Measurements from ENCODE around the gene SPAG17.

Gene SPAG17

GRCh38 chr1:118186026-118186425 is 998 bp upstream of the SPAG17 start:
- H3K4me3 ChIP-seq (ENCODE audit: low read depth, low read length): no peak overlapping the region
- no peaks in the 10 kb centered on the region for H3K36me3 ChIP-seq
- no peaks in the 10 kb centered on the region for H3K4me1 ChIP-seq
- no peaks in the 10 kb centered on the region for H3K27me3 ChIP-seq
- TF ChIP-seq, protein P1, sequence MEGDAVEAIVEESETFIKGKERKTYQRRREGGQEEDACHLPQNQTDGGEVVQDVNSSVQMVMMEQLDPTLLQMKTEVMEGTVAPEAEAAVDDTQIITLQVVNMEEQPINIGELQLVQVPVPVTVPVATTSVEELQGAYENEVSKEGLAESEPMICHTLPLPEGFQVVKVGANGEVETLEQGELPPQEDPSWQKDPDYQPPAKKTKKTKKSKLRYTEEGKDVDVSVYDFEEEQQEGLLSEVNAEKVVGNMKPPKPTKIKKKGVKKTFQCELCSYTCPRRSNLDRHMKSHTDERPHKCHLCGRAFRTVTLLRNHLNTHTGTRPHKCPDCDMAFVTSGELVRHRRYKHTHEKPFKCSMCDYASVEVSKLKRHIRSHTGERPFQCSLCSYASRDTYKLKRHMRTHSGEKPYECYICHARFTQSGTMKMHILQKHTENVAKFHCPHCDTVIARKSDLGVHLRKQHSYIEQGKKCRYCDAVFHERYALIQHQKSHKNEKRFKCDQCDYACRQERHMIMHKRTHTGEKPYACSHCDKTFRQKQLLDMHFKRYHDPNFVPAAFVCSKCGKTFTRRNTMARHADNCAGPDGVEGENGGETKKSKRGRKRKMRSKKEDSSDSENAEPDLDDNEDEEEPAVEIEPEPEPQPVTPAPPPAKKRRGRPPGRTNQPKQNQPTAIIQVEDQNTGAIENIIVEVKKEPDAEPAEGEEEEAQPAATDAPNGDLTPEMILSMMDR (IDR thresholded peaks at IDR 0.05; ENCODE audit: low read depth, low read length): no peak
- H3K9me3 ChIP-seq: no peaks in the 10 kb centered on the region
- DNase-seq: no peak

- TF ChIP-seq, protein P1 (IDR thresholded peaks at IDR 0.05; ENCODE audit: low read depth, low read length): no peak
- Histone ChIP-seq H3K36me3 (no peaks in the 10 kb centered on the region), H3K27me3 (no peaks in the 10 kb centered on the region), H3K9me3 (no peaks in the 10 kb centered on the region), H3K4me3 (ENCODE audit: low read depth, low read length) (peak overlapping the region; percentile 61), H3K4me1 (no peaks in the 10 kb centered on the region)
- no peak for DNase-seq
Observed at GRCh38 chr1:118184739-118185083, 317 bp downstream of the SPAG17 start.

- no peak overlapping the region for H3K4me3 ChIP-seq (ENCODE audit: low read depth, low read length)
- DNase-seq: no peak
- H3K36me3 ChIP-seq: no peaks in the 10 kb centered on the region
- H3K9me3 ChIP-seq: no peaks in the 10 kb centered on the region
- TF ChIP-seq, protein P1 (IDR thresholded peaks at IDR 0.05; ENCODE audit: low read depth, low read length): no peak
- H3K27me3 ChIP-seq: no peaks in the 10 kb centered on the region
- no peaks in the 10 kb centered on the region for H3K4me1 ChIP-seq
Observed at GRCh38 chr1:118183586-118183985, 1.4 kb downstream of the SPAG17 start.

DNA sequence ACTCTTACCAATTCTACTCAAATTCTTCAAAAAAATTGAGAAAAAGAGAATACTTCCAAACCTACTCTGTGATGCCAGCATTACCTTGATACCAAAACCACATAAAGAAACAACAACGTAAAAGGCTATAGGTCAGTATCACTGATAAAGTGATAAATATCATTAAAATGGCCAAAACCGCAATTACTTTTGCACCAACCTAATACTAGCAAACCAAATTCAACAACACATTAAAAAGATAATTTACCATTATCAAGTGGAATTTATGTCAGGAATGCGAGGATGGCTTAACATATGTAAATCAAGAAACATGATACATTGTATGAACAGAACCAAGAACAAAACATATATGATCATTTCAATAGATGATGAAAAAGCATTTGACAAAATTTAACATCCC is 7.0 kb downstream of the SPAG17 start:
- TF ChIP-seq, protein P1 (IDR thresholded peaks at IDR 0.05; ENCODE audit: low read depth, low read length): no peak
- Histone ChIP-seq H3K9me3 (no peaks in the 10 kb centered on the region), H3K36me3 (no peaks in the 10 kb centered on the region), H3K27me3 (no peaks in the 10 kb centered on the region), H3K4me1 (no peaks in the 10 kb centered on the region), H3K4me3 (ENCODE audit: low read depth, low read length) (no peak overlapping the region)
- DNase-seq: no peak

DNA sequence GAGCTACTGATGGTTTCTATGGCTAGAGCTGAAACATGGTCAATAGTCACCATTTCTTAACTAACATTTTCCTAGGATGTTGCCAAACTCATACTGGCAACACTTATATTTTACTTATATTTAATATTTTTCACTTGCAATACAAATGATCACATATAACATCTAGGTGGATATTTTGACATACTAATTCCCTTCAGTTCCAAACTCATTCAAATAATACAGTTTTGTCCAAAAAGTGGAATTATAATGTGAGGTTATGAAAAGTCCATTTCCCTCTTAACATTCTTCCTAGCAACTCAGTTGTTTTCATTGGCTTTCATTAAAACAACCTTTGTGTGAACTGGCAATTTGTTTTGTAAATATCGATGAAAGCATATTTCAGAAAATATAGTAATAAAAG is 16.0 kb downstream of the SPAG17 start:
- no peaks in the 10 kb centered on the region for H3K27me3 ChIP-seq
- DNase-seq: no peak
- H3K36me3 ChIP-seq: no peaks in the 10 kb centered on the region

GRCh38 chr1:118160806-118161205 is 24.2 kb downstream of the SPAG17 start:
- Histone ChIP-seq H3K4me1 (no peaks in the 10 kb centered on the region), H3K9me3 (no peaks in the 10 kb centered on the region), H3K36me3 (no peaks in the 10 kb centered on the region), H3K4me3 (ENCODE audit: low read depth, low read length) (no peak overlapping the region), H3K27me3 (no peaks in the 10 kb centered on the region)
- no peak for DNase-seq
- TF ChIP-seq, protein P1 (IDR thresholded peaks at IDR 0.05; ENCODE audit: low read depth, low read length): no peak

More for the DNA sequence above, 16.0 kb downstream of the SPAG17 start:
- Histone ChIP-seq H3K4me1 (no peaks in the 10 kb centered on the region), H3K9me3 (no peaks in the 10 kb centered on the region), H3K4me3 (ENCODE audit: low read depth, low read length) (no peak overlapping the region)
- TF ChIP-seq, protein P1 (IDR thresholded peaks at IDR 0.05; ENCODE audit: low read depth, low read length): no peak

All from BE2C (cell line).